Motor neuron (in vitro differentiated cells): ENCODE data around the gene CACNA2D1. TPM values are rescaled to one million over a fixed set of nuclear protein-coding genes. Genes with fewer than 3 reads are reported as not detected.
A peak's percentile ranks its signal among the peaks of the same experiment; 100 is the strongest.

Source experiments
- ATAC-seq, 8 experiments: fragments of 200-7000 bp; cut with Tn5 transposase; replicated peaks in 6 of 8; 2 replicates each; pipeline ENCODE4 v1.8.0; 2021; ENCODE audit warnings: mild to moderate bottlenecking in 8 of 8, moderate library complexity in 8 of 8
- H3K27ac ChIP-seq, 2 donors: fragments of 250-450 bp; sonication (Bioruptor Pico); 2 replicates each; pipeline ENCODE4 v1.9.0; 2021; ENCODE audit warnings: antibody characterized with exemption in 2 of 2, mild to moderate bottlenecking in 2 of 2, moderate library complexity in 1 of 2
- H3K4me1 ChIP-seq, 2 donors: fragments of 250-450 bp; sonication (Bioruptor Pico); replicated peaks in 1 of 2; 2 replicates each; pipeline ENCODE4 v1.6.1; 2021; ENCODE audit warnings: antibody characterized with exemption in 2 of 2, mild to moderate bottlenecking in 2 of 2, moderate library complexity in 1 of 2
- H3K4me3 ChIP-seq, 5 donors: fragments of 250-450 bp; sonication (Bioruptor Pico); 2 replicates each; pipeline ENCODE4 v1.9.0; 2021; ENCODE audit warnings: antibody characterized with exemption in 5 of 5, mild to moderate bottlenecking in 5 of 5, moderate library complexity in 4 of 5
- WGBS, 10 experiments: fragments of 450-650 bp; shearing (Covaris generic); methylation state at CpG; one replicate each; pipeline ENCODE4 v1.0.0; 2022; 5-methylcytosine and 5-hydroxymethylcytosine counted together
- in situ Hi-C, 9 experiments: fragments of 400-800 bp; cut with MboI; loops; one replicate each; pipeline ENCODE4 v1.15.0; 2021; ENCODE audit warnings: low sequenced_read_pairs in 9 of 9, low pct_unique_long_range_greater_than_20kb in 2 of 9; ENCODE audit not compliant: unreplicated experiment in 9 of 9
- total RNA-seq, 8 experiments: library from RNA; unstranded; fragments of 300-600 nt; gene quantifications; 2 replicates each; pipeline versions ENCODE4 v1.2.3 to v1.2.4, GENCODE V29; 2022

CACNA2D1 gene
- total RNA-seq, 8 experiments from 2014 or later = 9.7 to 72.9 (median 27.1) TPM

- Histone ChIP-seq H3K4me3 (no peak overlapping the region), H3K27ac (no peak overlapping the region), H3K4me1 (peaks cover 2 to 8% of the 10 kb centered on the region in 2 donors)
- ATAC-seq = no peak
- in situ Hi-C loops = no loop called here
Measured at GRCh38 chr7:82318786-82319185, 124.8 kb downstream of the CACNA2D1 start.

GRCh38 chr7:82317760-82318159 is 125.8 kb downstream of the CACNA2D1 start:
- 66 to 100% (median 78%) methylated on average over 1 to 2 of the region's 2 CpGs; no CpG with 5 or more reads in 2 of the 10 experiments for WGBS, 10 experiments
- Histone ChIP-seq H3K4me1 (peaks cover 2 to 8% of the 10 kb centered on the region in 2 donors), H3K4me3 (no peak overlapping the region), H3K27ac (no peak overlapping the region)
- in situ Hi-C loops = no loop called here
- no peak for ATAC-seq

GRCh38 chr7:82317257-82317721 is 126.3 kb downstream of the CACNA2D1 start:
- in situ Hi-C loops = no loop called here
- Histone ChIP-seq H3K4me1 (peaks cover 2 to 8% of the 10 kb centered on the region in 2 donors), H3K4me3 (no peak overlapping the region), H3K27ac (no peak overlapping the region)
- no peak for ATAC-seq
- 67 to 100% (median 92%) methylated on average over 1 to 3 of the region's 3 CpGs; no CpG with 5 or more reads in 1 of the 10 experiments for WGBS, 10 experiments

- WGBS, 10 experiments = 67 to 100% (median 100%) methylated on average over 1 of the region's 1 CpG; no CpG with 5 or more reads in 3 of the 10 experiments
- H3K27ac ChIP-seq = no peak overlapping the region
- H3K4me3 ChIP-seq = no peak overlapping the region
- no peaks in the 10 kb centered on the region for H3K4me1 ChIP-seq
- ATAC-seq = no peak
- in situ Hi-C loops = no loop called here
Measured at GRCh38 chr7:82313269-82313668, 130.3 kb downstream of the CACNA2D1 start.

GRCh38 chr7:82312646-82313045 is 130.9 kb downstream of the CACNA2D1 start:
- H3K27ac ChIP-seq = no peak overlapping the region

GRCh38 chr7:82305347-82306005 is 138.1 kb downstream of the CACNA2D1 start:
- 80 to 100% (median 93%) methylated on average over 1 to 4 of the region's 4 CpGs; no CpG with 5 or more reads in 1 of the 10 experiments for WGBS, 10 experiments
- no peak for ATAC-seq
- in situ Hi-C loops = no loop called here

More at GRCh38 chr7:82312646-82313045, 130.9 kb downstream of the CACNA2D1 start:
- in situ Hi-C loops = no loop called here
- no peak overlapping the region for H3K4me3 ChIP-seq
- 75 to 100% (median 92%) methylated on average over 2 to 5 of the region's 5 CpGs; no CpG with 5 or more reads in 1 of the 10 experiments for WGBS, 10 experiments
- no peak for ATAC-seq
- no peaks in the 10 kb centered on the region for H3K4me1 ChIP-seq

GRCh38 chr7:82294865-82295264 is 148.7 kb downstream of the CACNA2D1 start:
- 33 to 100% (median 95%) methylated on average over 1 of the region's 1 CpG for WGBS, 10 experiments
- ATAC-seq = no peak

More at GRCh38 chr7:82305347-82306005, 138.1 kb downstream of the CACNA2D1 start:
- Histone ChIP-seq H3K27ac (no peak overlapping the region), H3K4me3 (no peak overlapping the region), H3K4me1 (no peaks in the 10 kb centered on the region)

GRCh38 chr7:82294382-82294784 is 149.2 kb downstream of the CACNA2D1 start:
- no peak overlapping the region for H3K4me3 ChIP-seq
- H3K27ac ChIP-seq = no peak overlapping the region
- WGBS, 10 experiments = 22 to 100% (median 78%) methylated on average over 1 of the region's 1 CpG; no CpG with 5 or more reads in 1 of the 10 experiments
- H3K4me1 ChIP-seq = no peaks in the 10 kb centered on the region
- in situ Hi-C loops = no loop called here
- ATAC-seq = no peak

More at GRCh38 chr7:82294865-82295264, 148.7 kb downstream of the CACNA2D1 start:
- in situ Hi-C loops = no loop called here
- Histone ChIP-seq H3K4me3 (no peak overlapping the region), H3K4me1 (no peaks in the 10 kb centered on the region), H3K27ac (no peak overlapping the region)

GRCh38 chr7:82293467-82293866 is 150.1 kb downstream of the CACNA2D1 start:
- Histone ChIP-seq H3K4me1 (peaks cover 3 to 8% of the 10 kb centered on the region in 2 donors), H3K27ac (no peak overlapping the region), H3K4me3 (no peak overlapping the region)
- 44 to 83% (median 78%) methylated on average over 1 of the region's 1 CpG; no CpG with 5 or more reads in 3 of the 10 experiments for WGBS, 10 experiments
- in situ Hi-C loops = no loop called here
- ATAC-seq = no peak

- in situ Hi-C loops = no loop called here
- 67 to 100% (median 85%) methylated on average over 1 of the region's 1 CpG; no CpG with 5 or more reads in 2 of the 10 experiments for whole genome bisulfite sequencing, 10 experiments
- Histone ChIP-seq H3K4me1 (peaks cover 4 to 11% of the 10 kb centered on the region in 2 donors), H3K4me3 (no peak overlapping the region), H3K27ac (no peak overlapping the region)
- no peak for ATAC-seq
Measured at GRCh38 chr7:82291931-82292330, 151.6 kb downstream of the CACNA2D1 start.

- no peak overlapping the region for H3K27ac ChIP-seq
- in situ Hi-C loops = no loop called here
- H3K4me3 ChIP-seq = no peak overlapping the region
- WGBS, 10 experiments = 67 to 100% (median 88%) methylated on average over 1 to 2 of the region's 2 CpGs; no CpG with 5 or more reads in 2 of the 10 experiments
- H3K4me1 ChIP-seq = peaks cover 4 to 11% of the 10 kb centered on the region in 2 donors
- ATAC-seq = no peak
Measured at GRCh38 chr7:82289889-82290288, 153.7 kb downstream of the CACNA2D1 start.

- Histone ChIP-seq H3K4me3 (no peak overlapping the region), H3K27ac (no peak overlapping the region), H3K4me1 (peaks cover 4 to 11% of the 10 kb centered on the region in 2 donors)
- in situ Hi-C loops = no loop called here
- ATAC-seq = peak in 1 of 8 experiments; percentile 15
- whole genome bisulfite sequencing, 10 experiments = 14 to 100% (median 78%) methylated on average over 1 to 2 of the region's 2 CpGs; no CpG with 5 or more reads in 1 of the 10 experiments
Measured at GRCh38 chr7:82289152-82289535, 154.4 kb downstream of the CACNA2D1 start.

GRCh38 chr7:82286798-82287140 is 156.8 kb downstream of the CACNA2D1 start:
- no peak overlapping the region for H3K27ac ChIP-seq

More at GRCh38 chr7:82286798-82287140, 156.8 kb downstream of the CACNA2D1 start:
- in situ Hi-C loops = no loop called here
- H3K4me3 ChIP-seq = no peak overlapping the region
- H3K4me1 ChIP-seq = peaks cover 4 to 11% of the 10 kb centered on the region in 2 donors
- no peak for ATAC-seq
- 71 to 100% (median 98%) methylated on average over 1 to 2 of the region's 2 CpGs for WGBS, 10 experiments
